ENCODE results near the gene SORCS2.

Gene SORCS2

GRCh38 chr4:7755561-7755960 lies 563.2 kb downstream of the SORCS2 start:
- peaks cover 21 to 55% of the 10 kb centered on the region in 2 experiments for H3K36me3 ChIP-seq (ENCODE audit: control insufficient read depth in 1 of 2, insufficient read depth in 2 of 2, low read depth in 1 of 2, low read length in 2 of 2)
- H4K91ac ChIP-seq (ENCODE audit: low read length): no peak overlapping the region
- H3K4ac ChIP-seq (ENCODE audit: low read depth in 1 of 2, low read length in 2 of 2): no peak overlapping the region
- no peak overlapping the region for H2BK15ac ChIP-seq (ENCODE audit: low read depth, poor library complexity, severe bottlenecking)
- H3K27ac ChIP-seq (ENCODE audit: low read length, poor library complexity, severe bottlenecking): no peak overlapping the region
- H3K14ac ChIP-seq (ENCODE audit: low read length in 2 of 2): no peak overlapping the region
- DNase-seq: no peak
- 81% methylated on average over 16 of the region's 16 CpGs for WGBS
- H3K4me2 ChIP-seq (ENCODE audit: low read length, poor library complexity, severe bottlenecking): no peak overlapping the region
- no peaks in the 10 kb centered on the region for H3K9me3 ChIP-seq (ENCODE audit: control insufficient read depth, low read length)
- H2AFZ ChIP-seq (ENCODE audit: low read depth, low read length): no peak overlapping the region
- no peak overlapping the region for H3K4me3 ChIP-seq (ENCODE audit: insufficient read depth in 1 of 2, low read depth in 1 of 2, low read length in 2 of 2)
- H3K79me1 ChIP-seq (replicated peaks; ENCODE audit: low read length, poor library complexity, severe bottlenecking): peaks cover 22% of the 10 kb centered on the region
- no peak overlapping the region for H3K9ac ChIP-seq (ENCODE audit: low read length)
- H2BK120ac ChIP-seq (ENCODE audit: low read depth, low read length): no peak overlapping the region
- H4K8ac ChIP-seq (ENCODE audit: low read length): no peak overlapping the region
- H3K4me1 ChIP-seq (ENCODE audit: control insufficient read depth, insufficient read depth, low read depth, low read length): peaks cover 7% of the 10 kb centered on the region
- H3K23ac ChIP-seq (ENCODE audit: low read length in 2 of 2): no peak overlapping the region
- H3K18ac ChIP-seq (ENCODE audit: low read depth in 1 of 2, low read length in 2 of 2): no peak overlapping the region
- no peak overlapping the region for H2AK5ac ChIP-seq (ENCODE audit: low read length, severe bottlenecking)
- H2BK12ac ChIP-seq (ENCODE audit: low read length in 2 of 2): no peak overlapping the region
- H3K27me3 ChIP-seq (ENCODE audit: control insufficient read depth in 1 of 2, insufficient read depth in 1 of 2, low read length in 2 of 2): no peaks in the 10 kb centered on the region
- no peak overlapping the region for H2BK5ac ChIP-seq (ENCODE audit: low read depth, low read length, poor library complexity, severe bottlenecking)

GRCh38 chr4:7756071-7756470 lies 563.7 kb downstream of the SORCS2 start:
- Histone ChIP-seq H3K79me1 (replicated peaks; ENCODE audit: low read length, poor library complexity, severe bottlenecking) (peaks cover 25% of the 10 kb centered on the region), H3K14ac (ENCODE audit: low read length in 2 of 2) (no peak overlapping the region), H2BK5ac (ENCODE audit: low read depth, low read length, poor library complexity, severe bottlenecking) (no peak overlapping the region), H4K8ac (ENCODE audit: low read length) (no peak overlapping the region), H2AK5ac (ENCODE audit: low read length, severe bottlenecking) (no peak overlapping the region), H3K27me3 (ENCODE audit: control insufficient read depth in 1 of 2, insufficient read depth in 1 of 2, low read length in 2 of 2) (no peaks in the 10 kb centered on the region), H4K91ac (ENCODE audit: low read length) (no peak overlapping the region), H3K23ac (ENCODE audit: low read length in 2 of 2) (no peak overlapping the region), H2BK120ac (ENCODE audit: low read depth, low read length) (no peak overlapping the region), H3K4me1 (ENCODE audit: control insufficient read depth, insufficient read depth, low read depth, low read length) (peaks cover 7% of the 10 kb centered on the region), H3K4me2 (ENCODE audit: low read length, poor library complexity, severe bottlenecking) (no peak overlapping the region), H3K9me3 (ENCODE audit: control insufficient read depth, low read length) (no peaks in the 10 kb centered on the region), H2BK15ac (ENCODE audit: low read depth, poor library complexity, severe bottlenecking) (no peak overlapping the region), H3K18ac (ENCODE audit: low read depth in 1 of 2, low read length in 2 of 2) (no peak overlapping the region), H3K27ac (ENCODE audit: low read length, poor library complexity, severe bottlenecking) (no peak overlapping the region), H3K36me3 (ENCODE audit: control insufficient read depth in 1 of 2, insufficient read depth in 2 of 2, low read depth in 1 of 2, low read length in 2 of 2) (peaks cover 26 to 60% of the 10 kb centered on the region in 2 experiments), H3K9ac (ENCODE audit: low read length) (no peak overlapping the region), H2BK12ac (ENCODE audit: low read length in 2 of 2) (no peak overlapping the region), H3K4me3 (ENCODE audit: insufficient read depth in 1 of 2, low read depth in 1 of 2, low read length in 2 of 2) (no peak overlapping the region), H2AFZ (ENCODE audit: low read depth, low read length) (no peak overlapping the region), H3K4ac (ENCODE audit: low read depth in 1 of 2, low read length in 2 of 2) (no peak overlapping the region)
- no peak for DNase-seq
- 96% methylated on average over 14 of the region's 14 CpGs for WGBS

GRCh38 chr4:7756561-7757355 lies 564.4 kb downstream of the SORCS2 start:
- no peak overlapping the region for H2BK15ac ChIP-seq (ENCODE audit: low read depth, poor library complexity, severe bottlenecking)
- H3K23ac ChIP-seq (ENCODE audit: low read length in 2 of 2): no peak overlapping the region
- no peak overlapping the region for H3K18ac ChIP-seq (ENCODE audit: low read depth in 1 of 2, low read length in 2 of 2)
- no peak overlapping the region for H2BK12ac ChIP-seq (ENCODE audit: low read length in 2 of 2)
- H4K91ac ChIP-seq (ENCODE audit: low read length): peak overlapping the region; percentile 22
- H3K4me2 ChIP-seq (ENCODE audit: low read length, poor library complexity, severe bottlenecking): no peak overlapping the region
- WGBS: 94% methylated on average over 31 of the region's 32 CpGs
- H3K27ac ChIP-seq (ENCODE audit: low read length, poor library complexity, severe bottlenecking): no peak overlapping the region
- H2AK5ac ChIP-seq (ENCODE audit: low read length, severe bottlenecking): no peak overlapping the region
- H2AFZ ChIP-seq (ENCODE audit: low read depth, low read length): no peak overlapping the region
- H3K36me3 ChIP-seq (ENCODE audit: control insufficient read depth in 1 of 2, insufficient read depth in 2 of 2, low read depth in 1 of 2, low read length in 2 of 2): peaks cover 33 to 67% of the 10 kb centered on the region in 2 experiments
- no peak overlapping the region for H2BK120ac ChIP-seq (ENCODE audit: low read depth, low read length)
- no peak overlapping the region for H3K9ac ChIP-seq (ENCODE audit: low read length)
- no peak overlapping the region for H3K14ac ChIP-seq (ENCODE audit: low read length in 2 of 2)
- no peak overlapping the region for H2BK5ac ChIP-seq (ENCODE audit: low read depth, low read length, poor library complexity, severe bottlenecking)
- no peaks in the 10 kb centered on the region for H3K27me3 ChIP-seq (ENCODE audit: control insufficient read depth in 1 of 2, insufficient read depth in 1 of 2, low read length in 2 of 2)
- H3K79me1 ChIP-seq (replicated peaks; ENCODE audit: low read length, poor library complexity, severe bottlenecking): peaks cover 27% of the 10 kb centered on the region
- H4K8ac ChIP-seq (ENCODE audit: low read length): peak overlapping the region; percentile 12
- peaks cover 8% of the 10 kb centered on the region for H3K4me1 ChIP-seq (ENCODE audit: control insufficient read depth, insufficient read depth, low read depth, low read length)
- no peaks in the 10 kb centered on the region for H3K9me3 ChIP-seq (ENCODE audit: control insufficient read depth, low read length)
- H3K4ac ChIP-seq (ENCODE audit: low read depth in 1 of 2, low read length in 2 of 2): no peak overlapping the region
- no peak for DNase-seq
- H3K4me3 ChIP-seq (ENCODE audit: insufficient read depth in 1 of 2, low read depth in 1 of 2, low read length in 2 of 2): no peak overlapping the region

GRCh38 chr4:7757501-7758471 lies 565.4 kb downstream of the SORCS2 start:
- WGBS: 55% methylated on average over 22 of the region's 22 CpGs
- Histone ChIP-seq H3K14ac (ENCODE audit: low read length in 2 of 2) (no peak overlapping the region), H3K27me3 (ENCODE audit: control insufficient read depth in 1 of 2, insufficient read depth in 1 of 2, low read length in 2 of 2) (no peaks in the 10 kb centered on the region), H3K79me1 (replicated peaks; ENCODE audit: low read length, poor library complexity, severe bottlenecking) (peaks cover 27% of the 10 kb centered on the region), H3K18ac (ENCODE audit: low read depth in 1 of 2, low read length in 2 of 2) (no peak overlapping the region), H2BK120ac (ENCODE audit: low read depth, low read length) (no peak overlapping the region), H4K8ac (ENCODE audit: low read length) (no peak overlapping the region), H4K91ac (ENCODE audit: low read length) (no peak overlapping the region), H3K36me3 (ENCODE audit: control insufficient read depth in 1 of 2, insufficient read depth in 2 of 2, low read depth in 1 of 2, low read length in 2 of 2) (peaks cover 43 to 76% of the 10 kb centered on the region in 2 experiments), H2BK5ac (ENCODE audit: low read depth, low read length, poor library complexity, severe bottlenecking) (no peak overlapping the region), H3K9me3 (ENCODE audit: control insufficient read depth, low read length) (no peaks in the 10 kb centered on the region), H3K4me2 (ENCODE audit: low read length, poor library complexity, severe bottlenecking) (no peak overlapping the region), H2AK5ac (ENCODE audit: low read length, severe bottlenecking) (no peak overlapping the region), H2BK12ac (ENCODE audit: low read length in 2 of 2) (no peak overlapping the region), H3K23ac (ENCODE audit: low read length in 2 of 2) (no peak overlapping the region), H3K4ac (ENCODE audit: low read depth in 1 of 2, low read length in 2 of 2) (no peak overlapping the region), H3K27ac (ENCODE audit: low read length, poor library complexity, severe bottlenecking) (no peak overlapping the region), H3K9ac (ENCODE audit: low read length) (no peak overlapping the region), H3K4me1 (ENCODE audit: control insufficient read depth, insufficient read depth, low read depth, low read length) (peaks cover 12% of the 10 kb centered on the region), H3K4me3 (ENCODE audit: insufficient read depth in 1 of 2, low read depth in 1 of 2, low read length in 2 of 2) (no peak overlapping the region), H2AFZ (ENCODE audit: low read depth, low read length) (no peak overlapping the region), H2BK15ac (ENCODE audit: low read depth, poor library complexity, severe bottlenecking) (no peak overlapping the region)
- DNase-seq: no peak

Measured in mesenchymal stem cell (in vitro differentiated cells and primary cell).